ENCODE results near the gene PTGDS.

The PTGDS gene

DNA sequence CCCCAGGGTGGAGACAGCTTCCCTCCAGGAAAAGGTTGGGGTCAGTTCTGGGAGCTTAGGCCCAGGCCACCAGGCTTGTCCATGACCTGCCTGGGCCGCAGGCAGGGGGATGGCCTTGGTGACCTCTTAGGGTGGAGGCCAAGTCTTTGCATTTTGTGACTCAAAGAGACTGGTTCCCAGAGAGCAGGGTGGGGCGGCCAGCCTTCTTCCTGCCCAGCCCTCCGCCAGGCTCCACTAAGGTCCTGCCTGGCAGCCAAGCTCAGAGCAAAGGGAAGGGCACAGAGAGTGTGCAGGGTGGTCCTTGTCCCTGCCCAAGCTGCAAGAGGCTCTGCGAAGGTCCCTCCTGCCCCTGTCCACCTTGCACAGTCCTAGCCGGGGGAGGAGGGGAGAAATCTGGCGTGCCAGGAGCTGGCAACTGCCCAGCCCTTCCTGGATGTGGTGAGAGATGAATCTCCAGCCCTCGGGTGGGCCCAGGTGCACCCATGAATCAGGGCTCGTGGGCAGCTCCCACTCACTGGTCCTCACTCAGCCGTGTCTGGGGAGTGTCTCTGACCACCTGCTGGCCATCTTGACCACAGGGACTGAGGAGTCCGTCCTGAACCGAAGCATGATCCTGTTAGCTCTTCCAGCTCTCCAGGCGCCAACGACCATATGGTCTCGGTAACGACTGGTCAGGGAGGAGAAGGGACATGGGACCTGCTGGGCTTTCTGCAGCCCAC lies 2.3 kb upstream of the PTGDS start:
- no peak for DNase-seq

DNA sequence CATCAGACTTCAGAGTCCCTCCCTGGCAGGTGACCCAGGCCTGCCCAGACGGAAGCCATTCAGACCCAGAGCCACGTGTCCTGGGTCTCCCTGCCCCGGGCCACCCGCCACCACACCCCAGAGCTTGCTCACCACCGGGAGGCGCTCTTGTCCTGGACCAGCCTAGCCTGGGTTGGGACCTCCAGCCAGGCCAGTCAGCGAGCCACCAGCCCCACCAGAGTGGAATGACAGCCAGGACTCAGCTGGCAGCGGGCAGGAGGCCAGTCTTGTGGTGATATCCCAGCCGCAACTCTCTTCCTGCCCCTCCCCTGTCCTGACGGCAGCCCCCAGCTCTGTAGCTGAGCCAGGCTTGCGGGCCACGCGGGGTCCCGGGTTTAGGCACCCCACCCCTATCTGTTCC lies 1.7 kb upstream of the PTGDS start:
- peak; percentile 66 for DNase-seq

DNA sequence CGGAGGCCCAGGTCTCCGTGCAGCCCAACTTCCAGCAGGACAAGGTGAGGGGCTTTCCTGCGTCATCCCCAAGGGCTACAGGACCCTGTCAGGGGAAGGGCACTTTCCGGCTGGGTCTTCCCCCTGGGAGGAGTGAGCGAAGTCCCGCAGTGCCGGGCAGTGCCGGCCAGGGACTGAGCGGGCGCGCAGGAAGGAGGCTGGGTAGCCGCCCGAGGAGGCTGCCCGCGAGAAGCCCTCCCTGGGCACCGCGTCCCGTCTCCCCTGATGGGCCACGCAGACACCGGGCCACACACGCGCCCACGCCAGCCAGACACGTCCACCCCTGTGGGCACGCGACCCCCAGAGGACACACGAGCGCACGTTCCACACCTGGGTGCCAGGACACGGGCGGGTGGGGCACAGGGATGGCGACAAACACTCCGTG lies 357 bp downstream of the PTGDS start:
- DNase-seq, result no peak

DNA sequence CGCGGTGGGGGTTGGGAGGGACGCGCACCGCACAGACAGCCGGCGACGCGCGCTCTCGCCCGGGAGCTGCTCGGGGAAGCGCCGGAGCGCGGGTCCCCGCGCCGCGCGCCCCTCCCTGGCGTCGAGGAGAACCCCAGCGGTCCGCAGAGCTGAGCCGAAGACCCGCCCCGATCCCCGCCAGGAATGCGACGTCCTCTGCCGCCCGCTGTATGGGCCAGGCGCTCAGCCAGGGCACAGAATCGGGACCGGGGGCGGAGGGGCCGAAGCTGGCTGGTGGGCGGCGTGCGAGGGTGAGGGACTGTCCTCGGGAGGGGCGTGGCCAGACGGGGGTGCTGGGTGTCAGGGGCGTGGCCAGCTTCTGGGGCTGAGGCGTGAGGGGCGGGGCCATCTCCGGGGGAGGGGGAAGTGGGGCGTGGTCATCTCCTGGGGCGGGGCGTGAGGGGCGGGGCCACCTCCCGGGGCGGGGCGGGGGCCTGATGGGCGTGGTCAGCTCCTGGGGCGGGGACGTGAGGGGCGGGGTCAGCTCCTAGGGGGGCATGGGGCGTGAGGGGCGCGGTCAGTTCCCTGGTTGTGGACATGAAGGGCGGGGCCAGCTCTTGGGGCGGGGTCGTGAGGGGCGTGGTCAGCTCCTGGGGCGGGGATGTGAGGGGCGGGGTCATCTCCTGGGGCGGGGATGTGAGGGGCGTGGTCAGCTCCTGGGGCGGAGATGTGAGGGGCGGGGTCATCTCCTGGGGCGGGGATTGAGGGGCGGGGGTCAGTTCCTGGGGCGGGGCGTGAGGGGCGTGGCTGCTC lies 965 bp downstream of the PTGDS start:
- DNase-seq, result peak; percentile 65

DNA sequence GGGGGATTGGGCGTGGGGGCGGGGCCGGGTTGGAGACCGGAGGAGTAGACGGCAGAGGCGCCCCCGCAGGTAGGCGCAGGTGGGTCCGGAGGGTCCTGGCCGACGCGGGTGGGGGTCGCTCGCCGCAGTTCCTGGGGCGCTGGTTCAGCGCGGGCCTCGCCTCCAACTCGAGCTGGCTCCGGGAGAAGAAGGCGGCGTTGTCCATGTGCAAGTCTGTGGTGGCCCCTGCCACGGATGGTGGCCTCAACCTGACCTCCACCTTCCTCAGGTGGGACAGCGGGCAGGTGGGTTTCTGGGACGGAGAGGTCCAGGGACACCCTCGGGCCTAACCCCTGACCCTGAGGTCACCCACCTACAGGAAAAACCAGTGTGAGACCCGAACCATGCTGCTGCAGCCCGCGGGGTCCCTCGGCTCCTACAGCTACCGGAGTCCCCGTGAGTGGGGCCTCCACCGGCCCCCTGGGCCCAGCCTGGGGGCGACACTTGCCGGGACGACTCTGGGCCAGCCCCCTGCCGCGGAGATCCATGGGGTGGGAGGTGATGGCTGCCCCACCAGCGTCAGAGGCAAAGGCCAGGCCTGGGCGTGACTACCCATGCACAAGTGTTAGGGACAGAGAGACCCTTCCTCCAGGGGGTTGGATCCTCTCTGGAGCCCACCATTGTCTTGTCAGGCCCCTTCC lies 1.7 kb downstream of the PTGDS start:
- DNase-seq, result no peak

DNA sequence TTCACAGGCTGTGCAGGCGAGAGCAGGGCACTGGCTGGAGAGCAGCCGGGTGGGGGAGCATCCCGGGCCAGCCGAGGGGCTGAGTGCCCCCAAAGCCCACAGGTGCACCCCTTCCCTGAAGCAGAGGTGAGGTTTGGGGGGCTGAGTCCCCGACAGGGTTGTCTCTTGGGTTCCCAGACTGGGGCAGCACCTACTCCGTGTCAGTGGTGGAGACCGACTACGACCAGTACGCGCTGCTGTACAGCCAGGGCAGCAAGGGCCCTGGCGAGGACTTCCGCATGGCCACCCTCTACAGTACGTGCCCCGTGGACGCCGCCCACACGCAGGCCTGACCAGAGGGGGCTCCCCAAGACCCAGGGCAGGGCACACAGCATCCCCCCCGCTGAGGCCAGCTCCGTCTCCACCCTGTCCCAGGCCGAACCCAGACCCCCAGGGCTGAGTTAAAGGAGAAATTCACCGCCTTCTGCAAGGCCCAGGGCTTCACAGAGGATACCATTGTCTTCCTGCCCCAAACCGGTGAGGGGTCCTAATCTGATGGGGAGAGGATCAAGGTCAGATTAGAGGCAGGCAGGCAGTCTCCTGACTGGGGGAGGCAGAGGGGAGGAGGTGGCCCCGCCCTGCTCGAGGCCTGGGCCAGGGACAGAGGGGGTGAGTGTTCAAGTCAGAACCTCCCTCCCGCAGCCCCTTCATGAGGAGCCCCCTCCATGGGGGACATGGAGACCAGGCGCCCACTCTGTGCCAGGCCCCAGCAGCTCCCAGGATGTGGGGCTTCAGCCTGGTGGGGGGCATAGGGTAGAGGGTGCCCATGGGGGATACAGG lies 2.7 kb downstream of the PTGDS start:
- DNase-seq, result no peak

DNA sequence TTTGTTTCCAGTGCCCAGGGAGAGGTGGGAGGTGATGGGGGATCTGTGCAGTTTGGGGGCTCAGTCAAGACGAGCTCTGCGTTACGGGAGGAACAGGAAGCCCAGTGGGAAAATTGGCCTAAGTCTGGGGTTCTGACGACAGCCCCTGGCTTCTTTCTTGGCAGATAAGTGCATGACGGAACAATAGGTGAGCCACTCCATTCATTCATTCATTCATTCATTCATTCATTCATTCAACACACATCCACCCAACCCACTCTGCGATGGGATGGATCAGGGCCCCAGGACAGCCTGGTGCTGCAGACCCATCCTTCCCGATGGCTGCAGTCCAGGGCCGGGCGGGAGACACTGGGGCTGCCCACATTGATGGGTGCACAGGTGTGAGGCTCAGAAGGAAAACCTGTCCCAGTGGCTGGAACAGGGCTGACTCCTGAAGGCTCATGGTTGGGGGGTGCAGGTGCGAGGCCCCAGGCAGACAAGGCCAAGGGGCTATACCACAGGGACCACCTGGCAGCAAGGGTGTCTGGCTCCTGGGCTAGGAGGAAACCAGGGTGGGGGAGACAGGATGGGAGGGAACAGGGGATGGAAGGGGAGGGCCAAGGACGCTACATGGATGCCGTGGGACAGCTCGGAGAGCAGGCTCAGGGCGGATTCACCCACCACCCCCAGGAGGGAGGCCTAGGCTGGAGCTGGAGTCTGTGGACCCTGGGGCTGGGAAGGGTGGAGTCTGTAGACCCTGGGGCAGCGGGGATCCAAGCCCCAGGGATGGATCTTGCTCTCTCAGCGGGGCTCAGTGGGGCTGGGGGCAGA lies 3.6 kb downstream of the PTGDS start:
- no peak for DNase-seq

DNA sequence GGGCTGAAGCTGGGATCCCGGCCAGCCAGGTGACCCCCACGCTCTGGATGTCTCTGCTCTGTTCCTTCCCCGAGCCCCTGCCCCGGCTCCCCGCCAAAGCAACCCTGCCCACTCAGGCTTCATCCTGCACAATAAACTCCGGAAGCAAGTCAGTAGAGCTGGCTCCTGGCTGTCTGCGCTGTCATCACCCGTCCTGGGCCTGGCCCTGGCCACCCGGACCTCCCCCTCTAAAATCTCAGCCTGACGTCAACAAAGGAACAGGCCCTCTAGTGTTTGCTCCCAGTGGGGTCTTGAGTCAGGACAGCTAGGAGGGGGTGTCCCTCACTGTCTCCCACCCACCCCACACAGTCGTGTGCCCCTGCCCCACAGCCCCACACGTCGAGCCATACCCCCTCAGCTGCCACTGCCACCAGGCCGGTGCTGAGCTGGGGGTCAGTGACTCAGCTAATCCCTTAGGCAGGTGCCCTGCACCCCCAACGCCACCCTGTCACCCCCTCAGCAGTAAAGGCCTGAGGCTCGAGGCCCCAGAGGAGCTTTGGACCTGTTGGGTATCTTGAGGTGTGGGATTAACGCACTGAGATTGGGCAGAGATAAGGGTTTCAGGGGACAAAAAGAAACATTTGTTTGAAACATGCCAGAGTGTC lies 4.4 kb downstream of the PTGDS start:
- no peak for DNase-seq

DNA sequence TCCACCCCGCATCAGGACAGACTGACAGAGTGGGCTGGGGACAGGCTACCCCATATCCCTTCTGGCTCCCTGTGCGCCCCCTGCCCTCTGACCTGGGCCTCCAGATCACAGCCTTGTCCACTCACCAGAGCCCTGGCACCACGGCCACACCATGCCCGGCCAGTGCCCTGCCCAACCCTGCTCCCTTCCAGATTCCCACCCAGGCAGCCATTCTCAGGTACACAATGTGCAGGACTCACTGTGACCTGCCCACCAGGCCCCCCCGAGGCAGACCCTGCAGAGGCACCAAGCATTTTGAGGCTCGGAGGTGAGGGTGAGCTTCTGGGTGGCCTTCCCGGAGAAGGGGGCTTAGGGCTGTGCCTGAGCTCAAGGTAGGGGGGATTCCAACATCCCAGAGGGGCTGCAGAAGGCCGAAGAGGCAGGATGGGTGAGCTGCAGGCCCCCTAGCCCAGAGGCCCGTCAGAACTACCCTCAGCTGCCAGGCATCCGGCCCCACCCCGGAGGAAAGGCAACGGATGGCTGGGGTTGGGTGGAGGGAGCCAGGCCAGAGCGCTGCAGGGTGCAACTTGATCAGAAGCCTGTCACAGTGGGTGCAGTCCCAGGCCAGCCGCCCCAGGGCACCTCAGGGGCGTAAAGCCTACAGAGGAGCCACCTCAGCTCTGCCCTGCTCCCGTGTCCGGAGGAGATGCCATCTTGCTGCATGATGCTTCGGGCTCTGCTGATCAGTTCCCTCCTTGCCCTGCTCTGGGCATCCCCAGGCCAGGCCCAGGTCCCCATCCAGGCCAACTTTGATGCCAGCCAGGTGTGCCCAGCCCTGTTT lies 5.1 kb downstream of the PTGDS start, which contains the start of gene LCNL1:
LCNL1 (plus strand) TSS at position 762 of the 820 bp plus-strand sequence. CDS start 594 bp downstream, outside the sequence.
- no peak for DNase-seq

DNA sequence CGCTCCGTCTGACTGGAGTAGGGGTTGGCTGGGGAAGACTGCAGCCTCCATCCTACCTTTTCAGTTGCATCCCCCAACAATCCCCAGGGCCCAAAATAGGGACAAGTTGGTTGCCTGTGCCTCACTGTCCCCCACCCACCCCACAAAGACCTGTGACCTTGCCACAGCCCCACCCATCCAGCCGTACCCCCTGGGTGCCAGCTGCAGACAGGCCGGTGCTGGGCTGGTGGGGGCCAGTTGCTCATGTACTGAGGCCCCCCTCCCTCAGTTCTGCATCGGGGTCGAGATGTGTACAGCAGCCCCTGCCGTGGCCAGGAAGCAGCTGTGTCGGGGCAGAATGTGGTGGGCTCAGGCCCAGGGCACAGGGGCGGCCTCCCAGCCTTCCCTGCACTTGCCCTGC lies 5.9 kb downstream of the PTGDS start:
- no peak for DNase-seq

DNA sequence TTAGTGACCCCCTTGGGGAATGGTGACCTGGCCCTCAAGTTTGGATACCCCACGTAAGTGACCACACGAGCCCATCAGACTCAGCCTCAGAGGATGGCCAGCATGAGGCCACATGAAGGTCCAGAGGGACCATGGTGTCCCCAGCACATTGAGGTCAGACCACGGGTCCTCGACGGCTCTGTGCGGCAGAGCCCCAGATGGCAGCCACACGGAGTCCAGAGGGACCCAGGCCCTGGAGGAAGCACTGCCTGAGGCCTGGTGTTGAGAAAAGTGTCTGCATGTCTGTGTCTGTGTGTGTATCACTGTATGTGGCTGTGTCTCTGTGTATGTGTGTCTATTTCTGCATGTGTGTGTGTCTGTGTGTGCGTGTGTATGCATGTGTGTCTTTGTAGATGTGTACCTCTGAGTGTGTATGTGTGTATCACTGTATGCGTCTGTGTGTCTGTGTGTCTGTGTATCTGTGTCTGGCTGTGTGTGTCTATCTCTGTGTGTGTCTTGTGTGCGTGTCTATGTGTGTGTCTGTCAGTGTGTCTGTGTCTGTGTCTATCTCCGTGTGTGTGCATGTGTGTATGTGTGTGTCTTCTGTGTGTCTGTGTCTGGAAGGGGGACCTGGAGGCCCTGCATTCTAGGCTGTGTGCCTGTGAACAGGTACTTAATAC lies 6.5 kb downstream of the PTGDS start:
- DNase-seq, result no peak

DNA sequence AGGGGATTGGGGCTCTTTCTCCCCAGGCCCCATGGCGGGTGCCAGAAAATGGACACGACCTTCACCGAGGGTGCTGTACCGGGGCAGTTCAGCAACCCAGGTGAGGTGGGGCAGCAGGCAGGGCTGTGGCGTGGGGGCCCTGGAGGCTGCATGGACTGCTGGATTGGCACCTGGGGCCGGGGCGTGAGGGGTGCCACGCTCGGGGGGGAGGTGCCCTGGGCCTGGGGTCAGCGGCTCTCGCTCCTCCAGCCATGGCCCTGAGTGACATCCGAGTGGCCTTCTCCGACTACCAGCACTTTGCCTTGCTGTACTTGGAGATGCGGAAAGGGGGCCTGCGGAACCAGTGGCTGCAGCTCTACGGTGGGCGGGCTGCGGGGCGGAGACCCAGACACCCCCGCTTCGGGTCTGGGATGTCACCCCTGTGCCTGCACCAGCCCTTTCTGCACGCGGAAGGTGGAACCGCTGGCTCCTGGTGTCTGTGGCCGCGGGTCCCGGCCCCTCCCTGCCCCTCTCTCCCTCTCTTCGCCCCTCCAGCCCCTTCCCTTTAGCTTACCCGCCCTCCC lies 7.2 kb downstream of the PTGDS start:
- no peak for DNase-seq

DNA sequence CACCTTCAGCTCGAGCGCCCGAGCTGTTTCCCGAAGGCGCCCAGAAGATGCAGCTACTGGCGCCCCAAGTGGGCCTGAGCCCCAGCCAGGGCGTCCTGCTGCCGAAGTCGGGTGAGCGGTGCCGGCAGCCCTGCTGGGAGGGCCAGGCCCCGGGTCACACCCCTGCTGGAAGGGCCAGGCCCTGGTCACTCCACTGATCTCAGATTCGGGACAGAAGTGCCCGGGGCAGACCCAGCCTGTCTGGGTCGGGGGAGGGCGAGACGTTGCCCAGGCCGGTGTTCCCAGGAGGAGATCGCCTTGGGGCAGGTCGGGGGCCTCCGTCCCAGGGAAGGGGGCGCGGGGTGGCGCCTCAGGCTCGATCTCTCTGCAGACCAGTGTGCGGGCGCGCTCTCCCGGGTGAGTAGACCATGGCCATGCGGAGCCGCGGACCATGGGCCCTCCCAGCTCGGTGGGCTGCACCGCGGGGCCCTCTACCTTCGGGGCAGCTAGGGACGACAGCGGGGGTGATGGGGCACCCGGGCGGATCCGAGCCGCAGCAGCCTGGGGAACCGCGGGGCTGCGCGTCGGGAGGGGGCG lies 7.8 kb downstream of the PTGDS start:
- no peak for DNase-seq

DNA sequence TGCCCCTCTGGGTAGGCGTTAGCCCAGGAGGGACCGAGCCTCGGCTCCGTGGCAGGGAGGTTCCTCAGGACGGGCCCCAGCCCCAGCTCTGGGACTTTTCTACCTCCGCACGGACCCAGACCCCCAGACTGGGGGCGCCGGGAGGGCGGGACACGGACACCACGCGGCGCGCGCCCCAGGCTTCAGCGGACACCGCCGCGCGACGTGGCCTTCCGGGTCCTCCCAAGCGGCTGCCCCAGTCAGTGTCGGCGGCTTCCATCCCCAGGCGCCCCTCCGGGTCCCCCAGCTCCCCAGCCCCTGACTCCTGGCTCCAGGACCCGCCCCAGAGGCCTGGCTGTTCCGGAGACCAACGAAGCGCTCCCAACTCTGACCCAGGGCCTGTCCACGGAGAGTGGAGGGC lies 8.5 kb downstream of the PTGDS start:
- DNase-seq, result no peak

DNA sequence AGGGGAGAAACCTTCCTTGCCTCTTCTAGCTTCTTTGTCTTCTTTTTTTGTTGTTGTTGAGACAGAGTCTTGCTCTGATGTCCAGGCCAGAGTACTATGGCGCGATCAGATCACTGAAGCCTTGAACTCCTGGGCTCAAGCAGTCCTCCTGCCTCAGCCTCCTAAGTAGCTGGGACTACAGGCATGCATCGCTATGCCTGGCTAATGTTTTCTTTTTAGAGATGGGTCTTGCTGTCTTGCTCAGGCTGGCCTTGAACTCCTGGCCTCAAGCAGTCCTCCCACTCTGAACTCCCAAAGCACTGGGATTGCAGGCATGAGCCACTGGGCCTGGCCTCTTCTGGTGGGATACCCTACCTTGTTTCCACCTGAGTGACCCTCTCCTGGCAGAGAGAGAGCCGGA lies 11.6 kb downstream of the PTGDS start:
- DNase-seq, result no peak

DNA sequence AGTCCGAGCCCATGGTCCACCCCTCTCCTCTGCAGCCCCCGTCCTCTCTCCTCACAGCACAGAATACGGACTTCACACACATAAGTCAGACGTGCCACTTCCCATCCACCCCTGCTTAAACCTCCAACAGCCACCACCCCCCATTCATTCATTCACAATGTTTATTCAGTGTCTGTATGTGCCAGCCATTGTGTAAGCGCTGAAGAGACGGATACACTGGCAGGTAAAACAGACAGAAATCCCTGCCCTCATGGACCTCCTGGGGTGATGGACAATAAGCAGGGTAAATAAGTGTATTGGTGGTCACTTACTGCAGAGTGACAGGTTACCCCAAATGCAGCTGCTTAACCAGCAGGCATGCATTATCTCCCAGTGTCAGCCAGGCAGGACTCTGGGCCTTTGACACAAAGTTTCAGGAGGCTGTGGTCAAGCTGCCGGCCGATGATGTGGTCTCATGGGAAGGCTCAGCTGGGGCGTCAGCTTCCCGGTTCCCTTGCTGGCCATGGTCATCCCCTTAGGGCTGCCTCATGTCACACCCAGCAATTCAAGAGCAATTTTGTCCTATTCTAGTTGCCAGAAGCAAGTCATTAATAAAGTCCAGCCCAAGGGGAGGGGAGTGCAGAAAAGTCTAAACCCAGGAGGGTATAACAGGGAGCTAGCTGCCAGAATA lies 13.1 kb downstream of the PTGDS start:
- no peak for DNase-seq

DNA sequence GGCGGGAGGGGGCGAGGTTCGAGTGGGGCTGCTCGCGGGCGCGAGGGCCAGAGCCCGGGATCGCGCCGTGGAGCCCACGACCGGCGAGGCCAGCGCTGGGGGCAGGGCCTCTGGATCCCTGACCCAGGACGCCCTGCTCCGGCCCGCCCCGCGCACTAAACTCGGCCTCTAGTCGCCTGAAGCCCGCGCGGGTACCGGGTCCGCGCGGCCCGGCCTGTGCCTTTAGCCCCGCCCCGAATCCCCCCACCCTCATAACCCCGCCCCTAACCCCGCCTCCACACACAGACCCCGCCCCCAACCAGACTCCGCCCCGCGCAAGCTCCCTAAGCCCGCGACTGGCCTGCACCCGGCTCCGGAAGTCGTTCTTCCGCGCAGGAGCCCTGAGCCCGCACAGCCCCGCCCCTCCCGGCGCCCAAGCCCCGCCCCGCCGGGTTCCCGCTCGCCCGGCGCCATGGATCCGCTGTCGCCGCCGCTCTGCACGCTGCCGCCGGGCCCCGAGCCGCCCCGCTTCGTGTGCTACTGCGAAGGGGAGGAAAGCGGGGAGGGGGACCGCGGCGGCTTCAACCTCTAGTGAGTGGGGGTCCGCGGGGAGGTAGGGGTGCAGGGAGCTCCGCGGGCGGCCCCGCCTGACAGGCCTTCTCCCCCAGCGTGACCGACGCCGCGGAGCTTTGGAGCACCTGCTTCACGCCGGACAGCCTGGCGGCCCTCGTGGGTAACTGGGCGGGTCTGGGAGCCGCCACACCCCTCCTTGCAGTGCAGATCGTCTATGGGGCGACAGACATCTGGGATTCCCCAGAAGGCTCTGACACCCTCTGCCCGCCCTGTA lies 14.9 kb downstream of the PTGDS start, which contains the start of gene PAXX:
PAXX (plus strand) TSS at position 430 of the 826 bp plus-strand sequence; CDS start at position 452, 22 bp downstream.
- DNase-seq, result peak; percentile 93
